ENCODE measurements around the gene LMBR1L. TPM values are rescaled to one million over a fixed set of nuclear protein-coding genes. Genes with fewer than 3 reads are reported as not detected.

LMBR1L gene
- total RNA-seq, 1 experiment from 2014 or later: 47.2 TPM

DNA sequence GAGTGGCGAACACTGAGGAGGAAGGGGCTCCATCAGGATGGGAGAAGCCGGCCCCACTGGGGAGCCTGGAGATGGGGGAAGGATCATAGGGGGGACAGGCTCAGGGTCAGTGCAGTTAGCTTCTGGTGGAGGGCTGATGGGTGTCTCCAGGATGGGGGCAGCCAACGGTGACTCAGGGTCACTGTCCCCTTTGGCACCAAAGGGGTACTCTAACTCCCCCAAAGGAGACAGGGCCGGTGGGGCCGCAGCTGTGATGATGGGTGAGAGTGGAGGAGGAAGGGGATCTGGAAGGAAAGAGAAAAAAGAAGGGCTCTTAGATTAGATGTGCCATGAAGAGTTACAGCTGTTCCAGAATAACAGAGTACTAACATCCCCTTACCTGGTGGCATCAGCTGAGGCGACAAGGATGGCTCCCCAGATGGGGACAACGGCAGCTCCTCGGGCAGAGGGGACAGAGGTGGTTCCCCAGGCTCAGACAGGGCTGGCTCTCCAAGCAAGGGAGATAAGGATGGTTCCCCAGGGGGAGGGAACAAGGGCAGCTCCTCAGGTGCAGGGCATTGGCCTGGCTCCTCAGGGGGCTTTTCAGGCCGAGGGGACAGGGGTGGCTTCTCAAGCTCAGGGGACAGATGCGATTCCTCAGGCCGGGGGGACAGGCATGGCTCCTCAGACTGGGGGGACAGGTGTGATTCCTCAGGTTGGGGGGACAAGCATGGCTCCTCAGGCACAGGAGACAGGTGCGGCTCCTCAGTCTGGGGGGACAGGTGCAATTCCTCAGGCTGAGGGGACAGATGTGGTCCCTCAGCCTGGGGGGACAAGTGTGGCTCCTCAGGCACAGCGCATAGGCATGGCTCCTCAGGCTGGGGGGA is 59.9 kb downstream of the LMBR1L start:
- H3K4me1 ChIP-seq (ENCODE audit: insufficient read depth, low read length, poor library complexity, severe bottlenecking): peaks cover 7% of the 10 kb centered on the region
- BruUV-seq (replicated peaks): no TSS peak
- H3K9me3 ChIP-seq (ENCODE audit: low read depth, low read length, poor library complexity, severe bottlenecking): no peaks in the 10 kb centered on the region
- no peak overlapping the region for H3K4me3 ChIP-seq (ENCODE audit: low read depth, low read length, poor library complexity, severe bottlenecking)
- peaks cover 96% of the 10 kb centered on the region for H3K36me3 ChIP-seq (ENCODE audit: insufficient read depth, low read length, poor library complexity, severe bottlenecking)
- intact Hi-C loops (cut with micrococcal nuclease; ENCODE audit: unreplicated experiment): no loop called here
- POLR2A ChIA-PET (ENCODE audit: low non-redundant PET): no interaction called here
- DNase-seq (ENCODE audit: low spot score): no peak
- H3K27ac ChIP-seq (ENCODE audit: low read depth, low read length, poor library complexity, severe bottlenecking): peak overlapping the region; percentile 59
- H3K27me3 ChIP-seq (replicated peaks; ENCODE audit: insufficient read depth, low read depth, low read length, poor library complexity): no peaks in the 10 kb centered on the region
- TF ChIP-seq, protein P1, sequence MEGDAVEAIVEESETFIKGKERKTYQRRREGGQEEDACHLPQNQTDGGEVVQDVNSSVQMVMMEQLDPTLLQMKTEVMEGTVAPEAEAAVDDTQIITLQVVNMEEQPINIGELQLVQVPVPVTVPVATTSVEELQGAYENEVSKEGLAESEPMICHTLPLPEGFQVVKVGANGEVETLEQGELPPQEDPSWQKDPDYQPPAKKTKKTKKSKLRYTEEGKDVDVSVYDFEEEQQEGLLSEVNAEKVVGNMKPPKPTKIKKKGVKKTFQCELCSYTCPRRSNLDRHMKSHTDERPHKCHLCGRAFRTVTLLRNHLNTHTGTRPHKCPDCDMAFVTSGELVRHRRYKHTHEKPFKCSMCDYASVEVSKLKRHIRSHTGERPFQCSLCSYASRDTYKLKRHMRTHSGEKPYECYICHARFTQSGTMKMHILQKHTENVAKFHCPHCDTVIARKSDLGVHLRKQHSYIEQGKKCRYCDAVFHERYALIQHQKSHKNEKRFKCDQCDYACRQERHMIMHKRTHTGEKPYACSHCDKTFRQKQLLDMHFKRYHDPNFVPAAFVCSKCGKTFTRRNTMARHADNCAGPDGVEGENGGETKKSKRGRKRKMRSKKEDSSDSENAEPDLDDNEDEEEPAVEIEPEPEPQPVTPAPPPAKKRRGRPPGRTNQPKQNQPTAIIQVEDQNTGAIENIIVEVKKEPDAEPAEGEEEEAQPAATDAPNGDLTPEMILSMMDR (conservative IDR thresholded peaks at IDR 0.05; ENCODE audit: low read depth, low read length): no peak
- TF ChIP-seq EZH2 (IDR thresholded peaks at IDR 0.05; ENCODE audit: borderline replicate concordance, low read depth, low read length, poor library complexity, severe bottlenecking): no peak
- CTCF ChIA-PET: interaction anchor here (0.5 kb wide), 1 partner anchor 508 kb away, joined by 3 read pairs; no protein-coding TSS in a partner anchor

- intact Hi-C loops (cut with micrococcal nuclease; ENCODE audit: unreplicated experiment): no loop called here
- no peaks in the 10 kb centered on the region for H3K9me3 ChIP-seq (ENCODE audit: low read depth, low read length, poor library complexity, severe bottlenecking)
- H3K36me3 ChIP-seq (ENCODE audit: insufficient read depth, low read length, poor library complexity, severe bottlenecking): peaks cover 97% of the 10 kb centered on the region
- no peaks in the 10 kb centered on the region for H3K27me3 ChIP-seq (replicated peaks; ENCODE audit: insufficient read depth, low read depth, low read length, poor library complexity)
- H3K27ac ChIP-seq (ENCODE audit: low read depth, low read length, poor library complexity, severe bottlenecking): peak overlapping the region; percentile 59
- DNase-seq (ENCODE audit: low spot score): peak; percentile 76
- TSS peak; percentile 18 for BruUV-seq (replicated peaks)
- CTCF ChIA-PET: interaction anchor here (1.0 kb wide), 1 partner anchor 39 kb away, joined by 3 read pairs; no protein-coding TSS in a partner anchor
- no peak overlapping the region for H3K4me3 ChIP-seq (ENCODE audit: low read depth, low read length, poor library complexity, severe bottlenecking)
- no peak for TF ChIP-seq EZH2 (IDR thresholded peaks at IDR 0.05; ENCODE audit: borderline replicate concordance, low read depth, low read length, poor library complexity, severe bottlenecking)
- TF ChIP-seq, protein P1 (conservative IDR thresholded peaks at IDR 0.05; ENCODE audit: low read depth, low read length): no peak
- POLR2A ChIA-PET (ENCODE audit: low non-redundant PET): no interaction called here
- peaks cover 7% of the 10 kb centered on the region for H3K4me1 ChIP-seq (ENCODE audit: insufficient read depth, low read length, poor library complexity, severe bottlenecking)
Measured at GRCh38 chr12:49049566-49050224, 61.0 kb downstream of the LMBR1L start.

- no peak overlapping the region for H3K27ac ChIP-seq (ENCODE audit: low read depth, low read length, poor library complexity, severe bottlenecking)
- peaks cover 7% of the 10 kb centered on the region for H3K4me1 ChIP-seq (ENCODE audit: insufficient read depth, low read length, poor library complexity, severe bottlenecking)
- CTCF ChIA-PET: interaction anchor here (1.0 kb wide), 1 partner anchor 39 kb away, joined by 3 read pairs; no protein-coding TSS in a partner anchor
- BruUV-seq (replicated peaks): no TSS peak
- no peak for TF ChIP-seq EZH2 (IDR thresholded peaks at IDR 0.05; ENCODE audit: borderline replicate concordance, low read depth, low read length, poor library complexity, severe bottlenecking)
- TF ChIP-seq, protein P1 (conservative IDR thresholded peaks at IDR 0.05; ENCODE audit: low read depth, low read length): no peak
- POLR2A ChIA-PET (ENCODE audit: low non-redundant PET): no interaction called here
- no peak for DNase-seq (ENCODE audit: low spot score)
- intact Hi-C loops (cut with micrococcal nuclease; ENCODE audit: unreplicated experiment): no loop called here
- no peaks in the 10 kb centered on the region for H3K27me3 ChIP-seq (replicated peaks; ENCODE audit: insufficient read depth, low read depth, low read length, poor library complexity)
- H3K36me3 ChIP-seq (ENCODE audit: insufficient read depth, low read length, poor library complexity, severe bottlenecking): peaks cover 97% of the 10 kb centered on the region
- H3K9me3 ChIP-seq (ENCODE audit: low read depth, low read length, poor library complexity, severe bottlenecking): no peaks in the 10 kb centered on the region
- no peak overlapping the region for H3K4me3 ChIP-seq (ENCODE audit: low read depth, low read length, poor library complexity, severe bottlenecking)
Measured at GRCh38 chr12:49048953-49049352, 61.7 kb downstream of the LMBR1L start.

Other genes with a start within 250 kb of the LMBR1L start
- 2.0 and 2.7 TPM in 2 replicates for gene RND1, start 245.0 kb downstream of the LMBR1L start, total RNA-seq (2021)
- gene FKBP11, start 185.4 kb downstream of the LMBR1L start, total RNA-seq (2021): 31.8 and 32.5 TPM in 2 replicates
- gene ARF3, start 153.4 kb downstream of the LMBR1L start, total RNA-seq (2021): 183 and 196 TPM in 2 replicates
- 0.17 and 0.50 TPM in 2 replicates for gene WNT10B, start 139.1 kb downstream of the LMBR1L start, total RNA-seq (2021)
- gene WNT1, start 132.5 kb downstream of the LMBR1L start, total RNA-seq (2021): not detected in 2 replicates
- gene DDN, start 111.5 kb downstream of the LMBR1L start, total RNA-seq (2021): 2.7 and 2.9 TPM in 2 replicates
- gene PRKAG1, start 92.1 kb downstream of the LMBR1L start, total RNA-seq (2021): 50.7 and 59.6 TPM in 2 replicates
- gene KMT2D, start 50.1 kb downstream of the LMBR1L start, total RNA-seq (2021): 121 and 138 TPM in 2 replicates
- gene RHEBL1, start 40.9 kb downstream of the LMBR1L start, total RNA-seq (2021): 1.3 and 1.6 TPM in 2 replicates
- 0.22 and 0.39 TPM in 2 replicates for gene DHH, start 16.0 kb downstream of the LMBR1L start, total RNA-seq (2021)
- gene TUBA1B, start 20.5 kb upstream of the LMBR1L start, total RNA-seq (2021): 3,473 and 3,645 TPM in 2 replicates
- gene TUBA1A, start 78.2 kb upstream of the LMBR1L start, total RNA-seq (2021): 421 and 504 TPM in 2 replicates
- gene TUBA1C, start 154.2 kb upstream of the LMBR1L start, total RNA-seq (2021): 510 and 622 TPM in 2 replicates
- not detected in 2 replicates for gene PRPH, start 184.3 kb upstream of the LMBR1L start, total RNA-seq (2021)
- 121 and 124 TPM in 2 replicates for gene TROAP, start 212.4 kb upstream of the LMBR1L start, total RNA-seq (2021)
- 0.41 and 1.0 TPM in 2 replicates for gene C1QL4, start 226.3 kb upstream of the LMBR1L start, total RNA-seq (2021)
- 1.9 and 3.0 TPM in 2 replicates for gene DNAJC22, start 236.0 kb upstream of the LMBR1L start, total RNA-seq (2021)

Measured in A673 (cell line).